ENCODE results near the gene NEGR1. TPM values are rescaled to one million over a fixed set of nuclear protein-coding genes. Genes with fewer than 3 reads are reported as not detected.

NEGR1 gene
- total RNA-seq, 4 donors from 2014 or later = 4.6 to 5.7 (median 5.0) TPM

GRCh38 chr1:71660411-71660810, 621.9 kb downstream of the NEGR1 start:
- no peak for TF ChIP-seq POLR2A (IDR thresholded peaks at IDR 0.05)
- no peak for TF ChIP-seq CTCF (IDR thresholded peaks at IDR 0.05 in 4 of 5, conservative IDR thresholded peaks at IDR 0.05 in 1 of 5)
- Histone ChIP-seq H3K4me3 (no peak overlapping the region), H3K27me3 (no peaks in the 10 kb centered on the region), H3K27ac (no peak overlapping the region), H3K36me3 (no peaks in the 10 kb centered on the region), H3K4me1 (no peaks in the 10 kb centered on the region), H3K9me3 (no peaks in the 10 kb centered on the region)
- intact Hi-C loops (cut with DNase I; ENCODE audit: low total_unique reads) = no loop called here
- in situ Hi-C loops (cut with MboI; ENCODE audit: low sequenced_read_pairs in 4 of 4) = no loop called here
- DNase-seq = no peak
- no peak for ATAC-seq

GRCh38 chr1:71657891-71658679, 624.3 kb downstream of the NEGR1 start:
- no peak for TF ChIP-seq CTCF (IDR thresholded peaks at IDR 0.05 in 4 of 5, conservative IDR thresholded peaks at IDR 0.05 in 1 of 5)
- TF ChIP-seq POLR2A (IDR thresholded peaks at IDR 0.05) = no peak
- no peak overlapping the region for H3K4me3 ChIP-seq
- H3K27me3 ChIP-seq = no peaks in the 10 kb centered on the region
- intact Hi-C loops (cut with DNase I; ENCODE audit: low total_unique reads) (no loop called here), in situ Hi-C loops (cut with MboI; ENCODE audit: low sequenced_read_pairs in 4 of 4) (no loop called here)
- no peaks in the 10 kb centered on the region for H3K4me1 ChIP-seq
- no peaks in the 10 kb centered on the region for H3K36me3 ChIP-seq
- H3K9me3 ChIP-seq = no peaks in the 10 kb centered on the region
- no peak overlapping the region for H3K27ac ChIP-seq
- ATAC-seq (no peak), DNase-seq (no peak)

- ATAC-seq (peak in 1 of 2 donors; percentile 36), DNase-seq (no peak)
- Histone ChIP-seq H3K4me3 (no peak overlapping the region), H3K9me3 (no peaks in the 10 kb centered on the region), H3K36me3 (no peaks in the 10 kb centered on the region), H3K4me1 (no peaks in the 10 kb centered on the region), H3K27me3 (no peaks in the 10 kb centered on the region), H3K27ac (no peak overlapping the region)
- intact Hi-C loops (cut with DNase I; ENCODE audit: low total_unique reads) (no loop called here), in situ Hi-C loops (cut with MboI; ENCODE audit: low sequenced_read_pairs in 4 of 4) (no loop called here)
- no peak for TF ChIP-seq CTCF (IDR thresholded peaks at IDR 0.05 in 4 of 5, conservative IDR thresholded peaks at IDR 0.05 in 1 of 5)
- no peak for TF ChIP-seq POLR2A (IDR thresholded peaks at IDR 0.05)
These were observed 625.4 kb downstream of the NEGR1 start for GRCh38 chr1:71656902-71657301.

- ATAC-seq = no peak
- H3K4me1 ChIP-seq = no peaks in the 10 kb centered on the region
- no peaks in the 10 kb centered on the region for H3K36me3 ChIP-seq
- TF ChIP-seq CTCF (IDR thresholded peaks at IDR 0.05 in 4 of 5, conservative IDR thresholded peaks at IDR 0.05 in 1 of 5) (no peak), POLR2A (IDR thresholded peaks at IDR 0.05) (no peak)
- no peaks in the 10 kb centered on the region for H3K9me3 ChIP-seq
- in situ Hi-C loops (cut with MboI; ENCODE audit: low sequenced_read_pairs in 4 of 4) = no loop called here
- H3K27ac ChIP-seq = no peak overlapping the region
- H3K27me3 ChIP-seq = no peaks in the 10 kb centered on the region
- DNase-seq = no peak
- no peak overlapping the region for H3K4me3 ChIP-seq
- intact Hi-C loops (cut with DNase I; ENCODE audit: low total_unique reads) = no loop called here
These were observed 626.7 kb downstream of the NEGR1 start for GRCh38 chr1:71655604-71656003.

- no peak for TF ChIP-seq POLR2A (IDR thresholded peaks at IDR 0.05)
- TF ChIP-seq CTCF (IDR thresholded peaks at IDR 0.05 in 4 of 5, conservative IDR thresholded peaks at IDR 0.05 in 1 of 5) = no peak
- in situ Hi-C loops (cut with MboI; ENCODE audit: low sequenced_read_pairs in 4 of 4) (no loop called here), intact Hi-C loops (cut with DNase I; ENCODE audit: low total_unique reads) (no loop called here)
- no peaks in the 10 kb centered on the region for H3K36me3 ChIP-seq
- H3K9me3 ChIP-seq = no peaks in the 10 kb centered on the region
- no peaks in the 10 kb centered on the region for H3K27me3 ChIP-seq
- DNase-seq (no peak), ATAC-seq (no peak)
- no peaks in the 10 kb centered on the region for H3K4me1 ChIP-seq
- H3K4me3 ChIP-seq = no peak overlapping the region
- no peak overlapping the region for H3K27ac ChIP-seq
These were observed 628.4 kb downstream of the NEGR1 start for GRCh38 chr1:71653952-71654351.
